HEK293 (cell line): ENCODE measurements around the gene BTBD19.

Source experiments
- GLIS2 ChIP-seq: fragments of 450-650 bp; formaldehyde crosslinking; IDR thresholded peaks from 2 replicates; pipeline ENCODE4 v1.5.1; 2016; ENCODE audit warnings: missing biosample characterization, missing genetic modification characterization
- IKZF3 ChIP-seq: fragments of 450-650 bp; IDR thresholded peaks from 2 replicates; pipeline ENCODE4 v1.5.0; 2018; ENCODE audit warnings: missing biosample characterization, mild to moderate bottlenecking, missing genetic modification characterization, moderate library complexity
- KLF16 ChIP-seq: fragments of 450-650 bp; formaldehyde crosslinking; IDR thresholded peaks from 2 replicates; pipeline ENCODE4 v1.5.1; 2017; ENCODE audit warnings: missing biosample characterization, missing genetic modification characterization
- SP2 ChIP-seq: fragments of 450-650 bp; formaldehyde crosslinking; IDR thresholded peaks from 2 replicates; pipeline ENCODE4 v1.5.1; 2016; ENCODE audit warnings: missing biosample characterization, missing genetic modification characterization
- SP3 ChIP-seq: fragments of 450-650 bp; formaldehyde crosslinking; IDR thresholded peaks from 2 replicates; pipeline ENCODE4 v1.5.1; 2016; ENCODE audit warnings: missing biosample characterization, missing genetic modification characterization
- YY1 ChIP-seq: fragments of 450-650 bp; formaldehyde crosslinking; IDR thresholded peaks from 2 replicates; pipeline ENCODE4 v1.5.1; 2018; ENCODE audit warnings: missing biosample characterization, missing genetic modification characterization
- ZEB2 ChIP-seq: fragments of 450-650 bp; formaldehyde crosslinking; IDR thresholded peaks from 2 replicates; pipeline ENCODE4 v1.5.1; 2016; ENCODE audit warnings: missing biosample characterization, missing genetic modification characterization
- ZNF114 ChIP-seq: fragments of 450-650 bp; formaldehyde crosslinking; IDR thresholded peaks from 2 replicates; pipeline ENCODE4 v1.5.0; 2017; ENCODE audit warnings: missing biosample characterization, missing genetic modification characterization
- ZNF121 ChIP-seq: fragments of 450-650 bp; formaldehyde crosslinking; IDR thresholded peaks from 2 replicates; pipeline ENCODE4 v1.5.1; 2016; ENCODE audit warnings: missing biosample characterization, missing genetic modification characterization
- ZNF132 ChIP-seq: fragments of 450-650 bp; formaldehyde crosslinking; IDR thresholded peaks from 2 replicates; pipeline ENCODE4 v1.5.1; 2017; ENCODE audit warnings: missing biosample characterization, missing genetic modification characterization, borderline replicate concordance
- ZNF138 ChIP-seq: fragments of 450-650 bp; formaldehyde crosslinking; IDR thresholded peaks from 2 replicates; pipeline ENCODE4 v1.5.1; 2016; ENCODE audit warnings: missing biosample characterization, missing genetic modification characterization, borderline replicate concordance
- ZNF239 ChIP-seq: fragments of 450-650 bp; formaldehyde crosslinking; IDR thresholded peaks from 2 replicates; pipeline ENCODE4 v1.5.1; 2016; ENCODE audit warnings: missing biosample characterization, missing genetic modification characterization
- ZNF354C ChIP-seq: fragments of 450-650 bp; formaldehyde crosslinking; IDR thresholded peaks from 2 replicates; pipeline ENCODE4 v1.5.1; 2016; ENCODE audit warnings: missing biosample characterization, missing genetic modification characterization, low read depth, borderline replicate concordance
- ZNF416 ChIP-seq: fragments of 450-650 bp; formaldehyde crosslinking; IDR thresholded peaks from 2 replicates; pipeline ENCODE4 v1.5.1; 2016; ENCODE audit warnings: missing biosample characterization, missing genetic modification characterization
- ZNF426 ChIP-seq: fragments of 450-650 bp; formaldehyde crosslinking; IDR thresholded peaks from 2 replicates; pipeline ENCODE4 v1.5.1; 2017; ENCODE audit warnings: missing biosample characterization, missing genetic modification characterization, mild to moderate bottlenecking, inconsistent platforms, moderate library complexity
- ZNF510 ChIP-seq: fragments of 450-650 bp; formaldehyde crosslinking; IDR thresholded peaks from 2 replicates; pipeline ENCODE4 v1.5.1; 2018; ENCODE audit warnings: mild to moderate bottlenecking, missing genetic modification characterization, missing biosample characterization; ENCODE audit not compliant: insufficient replicate concordance
- ZNF621 ChIP-seq: fragments of 450-650 bp; formaldehyde crosslinking; IDR thresholded peaks from 2 replicates; pipeline ENCODE4 v1.5.1; 2017; ENCODE audit warnings: missing biosample characterization, missing genetic modification characterization
- ZNF677 ChIP-seq: fragments of 450-650 bp; IDR thresholded peaks from 2 replicates; pipeline ENCODE4 v1.5.0; 2018; ENCODE audit warnings: missing biosample characterization, mild to moderate bottlenecking, missing genetic modification characterization, moderate library complexity
- ZNF791 ChIP-seq: fragments of 450-650 bp; formaldehyde crosslinking; IDR thresholded peaks from 2 replicates; pipeline ENCODE4 v1.5.1; 2016; ENCODE audit warnings: missing biosample characterization, missing genetic modification characterization
- TF ChIP-seq, protein P1 (sequence below): fragments of 450-650 bp; formaldehyde crosslinking; IDR thresholded peaks from 2 replicates; pipeline ENCODE4 v1.5.1; 2016; ENCODE audit warnings: missing biosample characterization, missing genetic modification characterization, borderline replicate concordance
- TF ChIP-seq, protein P2 (sequence below): fragments of 450-650 bp; formaldehyde crosslinking; IDR thresholded peaks from 2 replicates; pipeline ENCODE4 v1.5.1; 2016; ENCODE audit warnings: missing biosample characterization, missing genetic modification characterization
- TF ChIP-seq, protein P3 (sequence below): fragments of 450-650 bp; formaldehyde crosslinking; IDR thresholded peaks from 2 replicates; pipeline ENCODE4; 2016; ENCODE audit warnings: missing biosample characterization, missing genetic modification characterization
- TF ChIP-seq, protein P4 (sequence below): fragments of 450-650 bp; formaldehyde crosslinking; IDR thresholded peaks from 2 replicates; pipeline ENCODE4 v1.5.1; 2017; ENCODE audit warnings: missing biosample characterization, missing genetic modification characterization
- TF ChIP-seq, protein P5 (sequence below): fragments of 450-650 bp; formaldehyde crosslinking; IDR thresholded peaks from 2 replicates; pipeline ENCODE4 v1.5.1; 2016; ENCODE audit warnings: missing biosample characterization, missing genetic modification characterization
- TF ChIP-seq, protein P6 (sequence below): fragments of 450-650 bp; formaldehyde crosslinking; IDR thresholded peaks from 2 replicates; pipeline ENCODE4 v1.5.1; 2017; ENCODE audit warnings: missing biosample characterization, missing genetic modification characterization
- TF ChIP-seq, protein P7 (sequence below): fragments of 450-650 bp; formaldehyde crosslinking; IDR thresholded peaks from 2 replicates; pipeline ENCODE4 v1.5.1; 2016; ENCODE audit warnings: missing biosample characterization, missing genetic modification characterization
- TF ChIP-seq, protein P8 (sequence below): fragments of 450-650 bp; formaldehyde crosslinking; IDR thresholded peaks from 2 replicates; pipeline ENCODE4 v1.5.1; 2017; ENCODE audit warnings: missing biosample characterization, mild to moderate bottlenecking, missing genetic modification characterization, moderate library complexity

Gene BTBD19

DNA sequence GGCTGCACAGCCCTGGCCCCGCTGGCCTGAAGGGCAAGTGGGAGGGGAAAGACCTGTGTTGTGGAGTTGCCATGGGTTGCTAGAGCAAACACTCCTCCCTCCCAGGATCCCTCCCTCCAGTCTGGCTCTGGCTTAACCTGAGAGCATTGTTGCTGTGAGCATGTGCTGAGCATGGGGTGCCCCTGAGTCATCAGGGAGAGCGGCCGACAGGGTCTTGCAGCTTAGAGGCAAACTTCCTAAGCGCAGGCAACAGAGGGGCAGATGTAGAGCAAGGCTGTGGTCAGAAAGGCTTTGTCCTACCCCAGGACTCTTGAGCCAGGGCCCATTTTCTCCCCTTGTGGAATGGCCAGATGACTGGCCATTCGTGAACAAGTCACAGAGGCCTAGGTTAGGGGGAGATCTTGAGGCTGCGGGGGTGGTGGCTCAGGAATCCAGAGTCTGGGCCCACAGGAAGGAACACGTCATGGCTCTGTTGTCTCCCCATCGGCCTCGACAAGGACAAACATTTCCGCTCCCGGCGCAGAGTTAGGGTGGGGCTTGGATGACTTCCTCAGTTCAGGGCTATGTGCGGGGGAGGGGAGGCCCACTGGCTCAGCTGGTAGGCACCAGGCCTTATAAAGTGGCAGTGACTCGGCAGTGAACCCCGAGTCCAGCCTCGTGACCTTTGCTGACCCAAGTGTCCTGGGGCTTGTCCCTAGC is 810 bp upstream of the BTBD19 start (continued):
- TF ChIP-seq, protein P1, sequence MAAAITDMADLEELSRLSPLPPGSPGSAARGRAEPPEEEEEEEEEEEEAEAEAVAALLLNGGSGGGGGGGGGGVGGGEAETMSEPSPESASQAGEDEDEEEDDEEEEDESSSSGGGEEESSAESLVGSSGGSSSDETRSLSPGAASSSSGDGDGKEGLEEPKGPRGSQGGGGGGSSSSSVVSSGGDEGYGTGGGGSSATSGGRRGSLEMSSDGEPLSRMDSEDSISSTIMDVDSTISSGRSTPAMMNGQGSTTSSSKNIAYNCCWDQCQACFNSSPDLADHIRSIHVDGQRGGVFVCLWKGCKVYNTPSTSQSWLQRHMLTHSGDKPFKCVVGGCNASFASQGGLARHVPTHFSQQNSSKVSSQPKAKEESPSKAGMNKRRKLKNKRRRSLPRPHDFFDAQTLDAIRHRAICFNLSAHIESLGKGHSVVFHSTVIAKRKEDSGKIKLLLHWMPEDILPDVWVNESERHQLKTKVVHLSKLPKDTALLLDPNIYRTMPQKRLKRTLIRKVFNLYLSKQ (tag by site-specific recombination) = no peak
- TF ChIP-seq ZNF132 (tag by site-specific recombination) = no peak
- TF ChIP-seq, protein P2, sequence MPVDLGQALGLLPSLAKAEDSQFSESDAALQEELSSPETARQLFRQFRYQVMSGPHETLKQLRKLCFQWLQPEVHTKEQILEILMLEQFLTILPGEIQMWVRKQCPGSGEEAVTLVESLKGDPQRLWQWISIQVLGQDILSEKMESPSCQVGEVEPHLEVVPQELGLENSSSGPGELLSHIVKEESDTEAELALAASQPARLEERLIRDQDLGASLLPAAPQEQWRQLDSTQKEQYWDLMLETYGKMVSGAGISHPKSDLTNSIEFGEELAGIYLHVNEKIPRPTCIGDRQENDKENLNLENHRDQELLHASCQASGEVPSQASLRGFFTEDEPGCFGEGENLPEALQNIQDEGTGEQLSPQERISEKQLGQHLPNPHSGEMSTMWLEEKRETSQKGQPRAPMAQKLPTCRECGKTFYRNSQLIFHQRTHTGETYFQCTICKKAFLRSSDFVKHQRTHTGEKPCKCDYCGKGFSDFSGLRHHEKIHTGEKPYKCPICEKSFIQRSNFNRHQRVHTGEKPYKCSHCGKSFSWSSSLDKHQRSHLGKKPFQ (tag by site-specific recombination) = no peak
- TF ChIP-seq SP2 = peak; percentile 42; the same call in 1 of the 2 replicates
- no peak for TF ChIP-seq ZNF114 (tag by site-specific recombination)
- TF ChIP-seq ZNF354C = no peak
- TF ChIP-seq, protein P3, sequence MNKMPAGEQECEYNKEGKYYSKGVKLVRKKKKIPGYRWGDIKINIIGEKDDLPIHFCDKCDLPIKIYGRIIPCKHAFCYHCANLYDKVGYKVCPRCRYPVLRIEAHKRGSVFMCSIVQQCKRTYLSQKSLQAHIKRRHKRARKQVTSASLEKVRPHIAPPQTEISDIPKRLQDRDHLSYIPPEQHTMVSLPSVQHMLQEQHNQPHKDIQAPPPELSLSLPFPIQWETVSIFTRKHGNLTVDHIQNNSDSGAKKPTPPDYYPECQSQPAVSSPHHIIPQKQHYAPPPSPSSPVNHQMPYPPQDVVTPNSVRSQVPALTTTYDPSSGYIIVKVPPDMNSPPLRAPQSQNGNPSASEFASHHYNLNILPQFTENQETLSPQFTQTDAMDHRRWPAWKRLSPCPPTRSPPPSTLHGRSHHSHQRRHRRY = no peak
- no peak for TF ChIP-seq ZNF426 (tag by site-specific recombination)
- 0 out of 2 replicates have a peak, but pooled peaks have one; percentile 30 for TF ChIP-seq ZEB2 (tag by site-specific recombination)
- no peak for TF ChIP-seq ZNF677 (tag by site-specific recombination)
- TF ChIP-seq ZNF416 (tag by site-specific recombination) = no peak
- TF ChIP-seq, protein P4, sequence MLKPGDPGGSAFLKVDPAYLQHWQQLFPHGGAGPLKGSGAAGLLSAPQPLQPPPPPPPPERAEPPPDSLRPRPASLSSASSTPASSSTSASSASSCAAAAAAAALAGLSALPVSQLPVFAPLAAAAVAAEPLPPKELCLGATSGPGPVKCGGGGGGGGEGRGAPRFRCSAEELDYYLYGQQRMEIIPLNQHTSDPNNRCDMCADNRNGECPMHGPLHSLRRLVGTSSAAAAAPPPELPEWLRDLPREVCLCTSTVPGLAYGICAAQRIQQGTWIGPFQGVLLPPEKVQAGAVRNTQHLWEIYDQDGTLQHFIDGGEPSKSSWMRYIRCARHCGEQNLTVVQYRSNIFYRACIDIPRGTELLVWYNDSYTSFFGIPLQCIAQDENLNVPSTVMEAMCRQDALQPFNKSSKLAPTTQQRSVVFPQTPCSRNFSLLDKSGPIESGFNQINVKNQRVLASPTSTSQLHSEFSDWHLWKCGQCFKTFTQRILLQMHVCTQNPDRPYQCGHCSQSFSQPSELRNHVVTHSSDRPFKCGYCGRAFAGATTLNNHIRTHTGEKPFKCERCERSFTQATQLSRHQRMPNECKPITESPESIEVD (tag by site-specific recombination) = no peak
- no peak for TF ChIP-seq ZNF791 (tag by site-specific recombination)
- TF ChIP-seq GLIS2 (tag by site-specific recombination) = peak; percentile 89
- TF ChIP-seq YY1 (tag by site-specific recombination) = no peak
- TF ChIP-seq, protein P5, sequence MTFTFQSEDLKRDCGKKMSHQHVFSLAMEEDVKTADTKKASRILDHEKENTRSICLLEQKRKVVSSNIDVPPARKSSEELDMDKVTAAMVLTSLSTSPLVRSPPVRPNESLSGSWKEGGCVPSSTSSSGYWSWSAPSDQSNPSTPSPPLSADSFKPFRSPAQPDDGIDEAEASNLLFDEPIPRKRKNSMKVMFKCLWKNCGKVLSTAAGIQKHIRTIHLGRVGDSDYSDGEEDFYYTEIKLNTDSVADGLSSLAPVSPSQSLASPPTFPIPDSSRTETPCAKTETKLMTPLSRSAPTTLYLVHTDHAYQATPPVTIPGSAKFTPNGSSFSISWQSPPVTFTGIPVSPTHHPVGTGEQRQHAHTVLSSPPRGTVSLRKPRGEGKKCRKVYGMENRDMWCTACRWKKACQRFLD (tag by site-specific recombination) = no peak
- TF ChIP-seq, protein P6, sequence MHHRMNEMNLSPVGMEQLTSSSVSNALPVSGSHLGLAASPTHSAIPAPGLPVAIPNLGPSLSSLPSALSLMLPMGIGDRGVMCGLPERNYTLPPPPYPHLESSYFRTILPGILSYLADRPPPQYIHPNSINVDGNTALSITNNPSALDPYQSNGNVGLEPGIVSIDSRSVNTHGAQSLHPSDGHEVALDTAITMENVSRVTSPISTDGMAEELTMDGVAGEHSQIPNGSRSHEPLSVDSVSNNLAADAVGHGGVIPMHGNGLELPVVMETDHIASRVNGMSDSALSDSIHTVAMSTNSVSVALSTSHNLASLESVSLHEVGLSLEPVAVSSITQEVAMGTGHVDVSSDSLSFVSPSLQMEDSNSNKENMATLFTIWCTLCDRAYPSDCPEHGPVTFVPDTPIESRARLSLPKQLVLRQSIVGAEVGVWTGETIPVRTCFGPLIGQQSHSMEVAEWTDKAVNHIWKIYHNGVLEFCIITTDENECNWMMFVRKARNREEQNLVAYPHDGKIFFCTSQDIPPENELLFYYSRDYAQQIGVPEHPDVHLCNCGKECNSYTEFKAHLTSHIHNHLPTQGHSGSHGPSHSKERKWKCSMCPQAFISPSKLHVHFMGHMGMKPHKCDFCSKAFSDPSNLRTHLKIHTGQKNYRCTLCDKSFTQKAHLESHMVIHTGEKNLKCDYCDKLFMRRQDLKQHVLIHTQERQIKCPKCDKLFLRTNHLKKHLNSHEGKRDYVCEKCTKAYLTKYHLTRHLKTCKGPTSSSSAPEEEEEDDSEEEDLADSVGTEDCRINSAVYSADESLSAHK (tag by site-specific recombination) = no peak
- TF ChIP-seq KLF16 (tag by site-specific recombination) = no peak
- no peak; the same call in 1 of the 2 replicates for TF ChIP-seq ZNF121 (tag by site-specific recombination)
- no peak for TF ChIP-seq ZNF239 (tag by site-specific recombination)
- TF ChIP-seq, protein P7, sequence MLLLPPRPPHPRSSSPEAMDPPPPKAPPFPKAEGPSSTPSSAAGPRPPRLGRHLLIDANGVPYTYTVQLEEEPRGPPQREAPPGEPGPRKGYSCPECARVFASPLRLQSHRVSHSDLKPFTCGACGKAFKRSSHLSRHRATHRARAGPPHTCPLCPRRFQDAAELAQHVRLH = no peak
- TF ChIP-seq SP3 (tag by site-specific recombination) = no peak
- TF ChIP-seq ZNF621 (tag by site-specific recombination) = no peak
- no peak for TF ChIP-seq IKZF3 (tag by site-specific recombination)
- TF ChIP-seq ZNF138 (tag by site-specific recombination) = no peak
- TF ChIP-seq, protein P8, sequence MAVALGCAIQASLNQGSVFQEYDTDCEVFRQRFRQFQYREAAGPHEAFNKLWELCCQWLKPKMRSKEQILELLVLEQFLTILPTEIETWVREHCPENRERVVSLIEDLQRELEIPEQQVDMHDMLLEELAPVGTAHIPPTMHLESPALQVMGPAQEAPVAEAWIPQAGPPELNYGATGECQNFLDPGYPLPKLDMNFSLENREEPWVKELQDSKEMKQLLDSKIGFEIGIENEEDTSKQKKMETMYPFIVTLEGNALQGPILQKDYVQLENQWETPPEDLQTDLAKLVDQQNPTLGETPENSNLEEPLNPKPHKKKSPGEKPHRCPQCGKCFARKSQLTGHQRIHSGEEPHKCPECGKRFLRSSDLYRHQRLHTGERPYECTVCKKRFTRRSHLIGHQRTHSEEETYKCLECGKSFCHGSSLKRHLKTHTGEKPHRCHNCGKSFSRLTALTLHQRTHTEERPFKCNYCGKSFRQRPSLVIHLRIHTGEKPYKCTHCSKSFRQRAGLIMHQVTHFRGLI (tag by site-specific recombination) = no peak
- no peak for TF ChIP-seq ZNF510 (tag by site-specific recombination)
